NOMO-1 treated with DMSO at 0.1 percent for 48 hours (cell line): Measurements from ENCODE around the gene NFATC1.

Source experiments
- DNase-seq: peaks from one replicate; lab custom pipeline; 2025; ENCODE audit not compliant: unreplicated experiment; lab: John Stamatoyannopoulos, UW

NFATC1 gene

DNA sequence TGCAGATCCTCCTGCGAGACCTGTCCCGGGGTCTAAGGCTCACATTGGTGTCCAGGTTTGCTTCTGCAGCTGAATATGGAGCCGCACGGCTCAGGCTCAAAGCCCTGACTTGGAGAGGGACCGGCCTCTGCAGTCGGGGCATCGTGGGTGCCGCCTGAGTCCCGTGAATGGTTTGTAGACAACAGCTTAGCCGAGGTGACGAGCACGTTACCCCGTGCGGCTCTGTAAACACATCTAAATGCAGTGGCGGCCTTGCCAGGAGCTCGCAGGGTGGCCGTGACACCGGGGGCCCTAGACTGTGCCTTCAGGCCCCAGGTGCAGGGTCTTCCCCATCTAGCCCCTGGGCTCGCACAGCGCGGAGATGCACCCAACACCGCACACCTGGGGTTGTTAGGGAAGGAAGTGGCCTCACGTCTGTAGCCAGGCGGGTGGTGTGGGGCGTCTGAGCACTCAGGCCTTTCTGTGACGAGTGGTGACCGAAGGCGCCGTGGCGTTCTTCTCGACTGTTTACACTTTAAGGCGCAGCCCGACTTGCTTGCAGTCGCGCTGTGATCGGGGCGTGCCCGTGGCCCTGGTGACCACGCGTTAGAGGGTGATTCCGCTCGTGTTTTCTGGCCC, 91.6 kb downstream of the NFATC1 start:
- DNase-seq = no peak

DNA sequence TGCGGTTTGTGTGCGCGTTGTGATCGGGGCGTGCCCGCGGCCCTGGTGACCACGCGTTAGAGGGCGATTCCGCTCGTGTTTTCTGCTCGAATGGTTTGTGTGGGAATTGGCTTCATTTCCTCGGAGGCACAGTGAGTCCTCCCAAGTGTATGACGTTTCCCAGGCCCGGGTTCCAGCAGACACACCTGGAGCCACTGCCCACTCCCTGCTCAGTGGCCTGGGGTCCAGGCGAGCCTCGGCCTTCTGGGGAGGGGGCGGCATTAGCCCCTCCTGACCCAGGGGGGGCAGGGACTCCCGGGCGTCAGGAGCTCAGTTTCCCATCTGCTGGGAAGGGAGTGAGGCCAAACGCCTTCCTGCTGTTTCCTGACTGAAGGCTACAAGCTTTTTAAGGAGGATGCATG, 92.1 kb downstream of the NFATC1 start:
- no peak for DNase-seq

DNA sequence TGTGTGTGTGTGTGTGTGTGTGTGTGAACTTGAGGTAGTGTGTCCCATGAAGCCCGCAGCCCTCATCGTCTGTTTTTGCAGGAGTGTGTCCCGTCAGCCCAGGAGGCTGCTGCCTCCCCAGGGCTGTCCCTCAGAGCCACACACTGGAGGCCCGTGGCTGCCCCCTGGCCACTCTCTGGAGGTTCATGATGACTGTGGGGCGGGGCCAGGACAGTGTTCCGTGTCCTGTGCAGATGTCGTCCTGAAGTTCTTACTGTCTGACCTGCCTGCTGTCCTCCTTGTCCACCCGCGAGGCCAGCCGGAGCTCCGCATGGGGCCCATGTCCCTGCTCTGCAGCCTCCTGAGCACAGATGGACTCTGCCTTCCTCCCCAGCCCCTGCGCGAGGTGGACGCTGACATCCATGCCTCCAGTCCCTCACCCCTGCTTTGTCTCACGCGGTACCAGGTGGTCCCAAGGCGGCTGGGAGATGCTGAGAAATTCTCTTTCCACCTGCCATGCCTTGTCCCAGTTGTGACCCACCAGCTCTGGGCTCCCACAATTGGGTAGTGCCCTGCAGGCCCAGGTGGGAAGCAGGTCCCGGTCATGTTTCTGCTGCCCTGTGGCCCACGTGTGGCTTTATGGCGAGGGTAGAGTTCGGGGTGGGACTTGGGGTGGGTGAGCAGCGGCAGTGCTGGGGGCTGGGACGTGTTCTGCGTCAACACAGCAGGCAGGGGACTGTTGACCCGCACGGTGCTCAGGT, 92.8 kb downstream of the NFATC1 start:
- no peak for DNase-seq

DNA sequence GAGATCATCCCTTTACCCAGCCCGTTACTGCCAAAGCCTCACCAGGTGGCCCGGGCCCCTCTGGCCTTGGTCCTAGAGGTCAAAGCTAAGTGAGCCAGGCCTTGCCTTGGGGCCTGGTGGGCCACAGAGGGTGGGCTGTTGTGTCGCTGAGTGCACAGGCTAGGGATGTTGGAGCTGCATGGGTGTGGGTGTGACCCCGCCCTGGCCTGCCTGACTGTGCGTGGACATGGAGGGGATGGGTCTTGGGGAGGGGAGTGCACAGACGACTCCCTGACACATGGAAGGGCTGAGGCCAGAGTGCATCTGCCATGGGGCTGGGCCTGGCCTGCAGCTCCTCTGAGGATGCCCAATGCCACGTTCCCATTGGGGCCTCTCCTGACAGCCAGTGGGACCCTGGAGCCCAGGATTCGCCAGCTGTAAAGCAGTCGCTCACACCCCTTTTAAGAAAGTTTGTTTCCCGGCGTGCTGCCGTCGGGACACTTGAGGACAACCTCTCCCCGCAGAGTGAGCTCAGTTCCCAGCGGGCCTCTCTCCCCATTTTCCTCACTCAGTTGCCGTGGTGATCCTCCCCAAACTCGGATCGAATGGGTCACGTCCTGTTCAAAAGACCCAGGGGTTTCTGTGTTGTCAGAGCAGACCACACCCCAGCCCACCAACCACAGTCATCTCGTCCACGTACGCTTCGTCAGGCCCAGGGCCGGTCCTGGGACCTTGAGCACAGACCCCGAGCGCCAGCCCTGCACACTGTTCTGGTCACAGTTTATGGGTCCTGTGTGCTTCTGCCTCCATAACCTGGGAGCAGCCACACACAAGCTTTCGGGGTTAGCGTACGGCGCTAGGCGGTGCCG, 93.5 kb downstream of the NFATC1 start:
- DNase-seq = no peak

DNA sequence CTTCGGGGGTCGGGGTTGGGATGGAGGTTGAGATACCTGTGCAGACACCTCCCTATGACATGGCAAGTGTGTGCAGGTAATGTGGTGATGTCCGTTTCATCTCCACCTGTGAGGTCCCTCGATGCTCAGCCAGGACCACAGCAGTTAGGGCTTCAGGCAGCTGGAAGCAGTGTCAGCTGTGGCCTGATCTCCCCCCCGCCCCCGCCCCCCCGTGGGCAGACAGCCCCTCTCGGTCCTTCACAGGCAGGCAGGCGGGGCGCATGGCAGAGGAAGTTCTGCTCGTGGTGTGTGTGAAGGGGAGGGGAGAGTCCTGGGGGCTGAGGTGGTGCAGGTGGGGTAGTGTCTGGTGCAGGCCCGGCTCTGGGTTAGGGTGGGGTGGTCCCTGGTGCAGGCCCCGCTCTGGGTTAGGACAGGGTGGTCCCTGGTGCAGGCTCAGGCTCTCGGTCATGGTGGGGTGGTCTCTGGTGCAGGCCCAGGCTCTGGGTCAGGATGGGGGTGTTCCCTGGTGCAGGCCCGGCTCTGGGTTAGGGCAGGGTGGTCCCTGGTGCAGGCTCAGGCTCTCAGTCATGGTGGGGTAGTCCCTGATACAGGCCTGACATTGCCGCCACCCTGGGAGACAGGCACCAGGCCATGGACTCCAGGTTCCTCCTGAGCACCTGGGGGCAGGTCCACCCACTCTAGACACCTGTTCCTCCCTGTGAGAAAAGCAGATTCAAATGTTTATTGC, 94.3 kb downstream of the NFATC1 start:
- DNase-seq = no peak

DNA sequence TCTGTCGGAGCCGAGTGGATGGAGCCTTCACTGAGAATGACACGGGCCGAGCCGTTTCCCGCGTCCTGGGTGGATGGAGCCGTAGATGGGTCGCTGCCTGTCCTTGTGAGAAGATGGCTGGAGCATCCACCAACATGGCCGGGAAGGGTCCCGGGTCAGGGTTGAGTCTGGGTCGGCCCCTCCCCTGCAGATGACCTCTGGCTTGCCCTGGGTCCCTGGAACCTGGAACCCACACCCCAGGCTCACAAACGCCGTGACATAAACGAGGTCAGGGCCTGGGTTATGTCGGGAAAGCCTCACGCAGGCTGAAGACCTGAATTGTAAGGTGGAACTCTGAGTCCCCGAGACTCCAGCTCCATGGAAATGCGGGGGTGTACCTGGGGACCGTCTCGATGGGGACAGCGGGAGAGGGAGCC, 94.9 kb downstream of the NFATC1 start:
- no peak for DNase-seq

DNA sequence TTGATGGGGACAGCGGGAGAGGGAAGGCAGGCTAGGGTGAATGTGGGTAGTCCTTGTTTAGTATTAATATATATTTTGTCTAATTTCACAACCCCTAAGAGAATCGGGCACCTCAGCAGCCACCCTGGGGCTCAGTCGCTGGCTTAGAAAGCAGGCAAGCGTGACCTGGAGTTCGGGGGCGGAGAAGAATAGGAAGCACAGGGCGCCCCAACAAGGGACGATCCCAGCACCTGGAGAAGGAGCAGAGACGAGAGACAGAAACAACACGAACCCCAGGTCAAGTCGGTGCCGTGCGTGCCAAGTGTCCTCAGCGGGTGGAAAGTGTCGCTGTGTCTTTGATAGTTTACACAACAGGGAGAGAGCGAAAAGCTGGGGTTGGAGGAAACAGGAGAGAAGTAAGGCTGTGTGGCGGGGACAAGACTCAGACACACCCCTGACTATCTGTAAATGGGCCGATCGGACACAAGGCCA, 95.4 kb downstream of the NFATC1 start:
- DNase-seq = no peak

DNA sequence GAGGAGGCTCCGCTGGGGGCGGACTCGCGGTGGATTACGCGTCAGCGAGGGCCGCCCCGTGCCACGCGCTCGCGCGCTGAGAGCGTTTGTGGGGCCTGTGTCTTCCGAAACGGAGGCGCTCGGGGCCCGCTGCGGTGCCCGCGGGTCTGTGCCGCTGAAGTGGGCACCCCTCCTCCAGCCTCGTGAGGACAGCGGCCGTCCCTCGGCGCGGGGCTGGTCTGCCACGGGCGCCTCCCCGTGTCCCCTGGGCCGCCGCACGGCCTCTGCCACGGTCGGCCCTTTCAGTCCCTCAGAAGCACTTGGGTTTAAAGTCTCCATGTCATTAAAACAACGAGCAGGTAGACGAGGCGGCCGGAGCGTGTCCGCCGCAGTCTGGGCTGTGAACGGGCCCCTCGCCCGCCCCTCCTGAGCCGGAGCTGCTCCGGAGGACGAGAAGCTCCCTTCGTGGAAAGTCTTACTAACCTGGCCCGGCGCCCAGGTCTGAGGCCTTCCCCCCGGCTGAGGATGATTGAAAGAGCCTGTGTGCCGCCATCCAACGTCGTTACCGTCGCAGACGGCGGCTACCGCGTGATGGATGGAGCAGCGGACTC, 97.6 kb downstream of the NFATC1 start:
- DNase-seq = no peak

DNA sequence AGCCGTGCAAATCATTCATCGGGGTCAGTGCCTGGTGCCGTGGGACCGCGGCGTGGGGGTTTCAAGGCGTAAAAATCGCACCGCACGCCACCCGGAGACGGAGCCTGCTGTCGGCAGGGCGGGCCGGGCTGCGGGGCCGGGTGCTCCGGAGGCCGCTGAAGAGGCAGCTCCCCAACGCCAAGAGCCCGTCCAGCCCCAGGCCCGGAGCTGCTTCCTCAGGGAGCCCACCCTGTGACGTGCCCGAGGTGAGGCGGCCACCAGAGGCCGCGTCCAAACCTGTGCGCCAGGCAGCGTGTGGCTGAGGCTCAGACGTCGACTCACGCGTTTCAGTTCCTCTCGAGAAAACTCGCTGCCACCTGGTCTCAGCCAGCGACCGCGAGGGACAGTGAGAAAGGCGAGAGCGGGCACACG, 98.1 kb downstream of the NFATC1 start:
- no peak for DNase-seq

DNA sequence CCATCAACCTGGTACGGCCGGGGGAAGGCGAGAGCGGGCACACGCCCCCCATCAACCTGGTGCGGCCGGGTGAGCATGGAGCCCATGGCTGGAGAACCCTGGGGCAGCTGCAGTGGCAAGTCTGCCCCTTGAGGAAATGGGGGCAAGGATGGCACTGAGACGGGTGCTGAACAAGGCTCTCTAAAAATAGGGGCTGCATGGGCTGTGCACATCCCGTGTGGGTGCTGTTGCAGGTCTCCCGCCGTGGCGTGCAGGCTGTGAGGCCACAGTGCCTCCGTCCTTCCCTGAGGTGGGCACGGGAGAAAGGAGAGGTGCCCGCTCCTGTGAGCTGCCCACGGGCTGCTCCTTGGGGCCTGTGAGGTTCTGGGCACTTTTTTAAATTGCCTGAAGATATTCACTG, 99.2 kb downstream of the NFATC1 start:
- DNase-seq = no peak

DNA sequence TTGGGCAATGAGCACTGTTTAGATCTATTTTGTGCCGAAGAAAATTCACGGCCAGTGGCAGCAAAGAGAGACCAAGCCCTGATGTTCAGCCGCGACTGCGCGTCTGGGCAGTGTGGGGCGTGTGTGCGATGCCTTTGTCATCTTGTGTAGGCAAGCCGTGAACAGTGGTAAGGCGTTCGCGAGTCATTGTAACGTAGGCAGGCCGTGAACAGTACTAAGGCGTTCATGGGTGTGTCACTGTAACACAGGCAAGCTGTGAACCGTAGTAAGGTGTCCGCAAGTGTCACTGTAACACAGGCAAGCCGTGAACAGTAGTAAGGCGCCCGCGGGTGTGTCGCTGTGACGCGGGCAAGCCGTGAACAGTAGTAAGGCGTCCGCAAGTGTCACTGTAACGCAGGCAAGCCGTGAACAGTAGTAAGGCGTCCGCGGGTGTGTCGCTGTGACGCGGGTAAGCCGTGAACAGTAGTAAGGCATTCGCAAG, 99.9 kb downstream of the NFATC1 start:
- no peak for DNase-seq

DNA sequence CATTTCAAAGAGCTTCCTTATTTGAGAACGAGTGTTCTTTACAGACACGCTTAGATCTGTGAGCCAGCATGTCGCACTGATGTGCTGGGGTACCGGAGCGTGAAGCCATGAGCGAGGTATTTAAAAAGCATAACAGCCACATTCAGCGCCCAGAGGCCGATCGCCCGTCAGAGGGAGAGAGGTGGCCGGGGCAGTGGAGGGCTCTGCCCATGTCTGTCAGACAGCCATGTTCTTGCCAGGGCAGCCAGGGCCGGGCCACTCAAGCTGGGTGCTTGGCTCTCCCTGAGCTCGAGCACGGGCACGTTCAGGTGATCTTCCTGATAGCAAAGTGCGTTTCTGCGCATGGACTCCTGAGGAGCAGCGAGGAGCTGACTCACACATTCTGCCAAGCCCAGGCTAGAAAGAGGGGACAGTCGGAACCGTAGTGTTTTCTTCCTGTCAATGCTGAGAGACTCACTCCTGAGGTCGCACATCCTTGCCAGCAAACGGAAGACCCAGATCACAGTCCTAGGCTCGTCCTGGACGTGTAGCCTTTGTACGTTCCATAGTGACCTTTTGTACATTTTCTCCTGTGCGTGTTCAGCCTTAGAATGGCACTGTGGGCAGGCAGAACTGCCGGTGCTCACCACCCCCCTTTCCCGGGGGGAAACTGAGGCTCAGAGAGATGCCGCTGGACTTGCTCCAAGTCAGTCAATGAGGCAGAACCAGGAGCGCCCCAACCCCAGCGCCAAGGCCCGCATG, 100.7 kb downstream of the NFATC1 start:
- no peak for DNase-seq

DNA sequence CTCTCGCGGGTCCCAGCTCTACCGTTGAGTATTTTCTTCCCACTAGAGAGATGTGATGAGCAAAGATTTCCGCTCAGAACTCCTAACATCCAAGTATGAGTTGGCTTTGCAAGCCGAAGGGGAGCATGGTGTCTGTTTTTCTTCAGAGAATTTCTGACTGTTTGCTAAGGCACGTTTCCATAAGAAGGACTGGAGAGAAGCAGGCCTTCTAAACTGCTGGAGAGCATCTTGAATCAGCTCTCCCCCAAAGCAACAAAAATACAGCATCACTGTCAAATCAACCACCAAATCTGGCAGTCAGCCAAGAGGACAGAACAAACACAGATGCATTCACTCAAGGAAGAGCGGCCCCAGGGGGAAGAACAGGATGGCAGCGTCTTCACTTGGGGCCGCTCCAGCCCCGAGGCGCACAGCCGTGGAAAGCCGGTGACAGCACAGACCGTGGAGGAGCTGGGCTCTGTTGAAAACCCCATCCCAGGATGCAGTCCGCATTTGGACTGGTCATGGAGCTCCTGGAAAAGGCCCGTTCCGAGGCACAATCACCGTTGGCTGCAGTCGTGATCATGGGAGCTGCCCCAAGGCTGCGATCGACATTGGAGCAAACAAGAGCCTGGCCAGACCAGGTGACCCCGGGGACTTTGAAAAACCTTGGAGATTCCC, 101.4 kb downstream of the NFATC1 start:
- DNase-seq = no peak

DNA sequence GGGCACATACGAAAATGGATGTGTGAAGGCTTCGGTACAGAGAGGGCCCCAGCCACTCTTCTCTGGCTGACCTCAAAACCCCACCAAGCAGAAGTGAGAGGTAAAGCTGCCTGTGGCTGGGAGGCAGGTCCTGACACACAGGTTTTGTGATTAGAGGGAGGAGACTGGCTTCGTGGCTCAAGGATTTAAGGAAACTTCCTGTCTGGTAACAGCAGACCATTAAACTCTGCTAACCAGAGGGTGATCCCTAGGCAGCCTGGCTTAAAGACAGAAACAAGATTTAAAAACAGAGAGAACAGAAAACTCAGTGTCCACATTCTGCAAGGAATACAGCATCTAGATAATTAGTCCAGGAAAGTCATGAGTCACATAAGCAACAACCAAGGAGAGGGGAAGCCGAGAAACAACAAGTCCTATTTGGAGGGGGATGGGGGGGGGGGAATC, 101.9 kb downstream of the NFATC1 start:
- no peak for DNase-seq

DNA sequence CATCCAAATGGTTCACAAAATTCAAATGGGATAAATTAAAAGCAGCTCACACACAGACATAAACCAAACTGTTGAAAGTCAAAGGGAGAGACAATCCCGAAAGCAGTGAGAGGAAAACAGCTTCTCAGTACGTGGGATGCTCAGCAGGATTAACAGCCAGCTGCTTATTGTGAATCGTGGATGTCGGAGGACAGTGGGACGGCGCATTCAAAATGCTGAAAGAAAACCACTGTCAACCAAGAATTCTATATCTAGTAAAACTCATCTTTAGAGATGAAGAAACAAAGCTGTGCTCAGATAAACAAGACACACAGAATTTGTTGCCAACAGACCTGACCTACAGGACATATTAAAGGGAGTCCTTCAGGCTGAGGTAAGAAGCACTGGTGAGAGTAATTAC, 102.9 kb downstream of the NFATC1 start:
- no peak for DNase-seq

DNA sequence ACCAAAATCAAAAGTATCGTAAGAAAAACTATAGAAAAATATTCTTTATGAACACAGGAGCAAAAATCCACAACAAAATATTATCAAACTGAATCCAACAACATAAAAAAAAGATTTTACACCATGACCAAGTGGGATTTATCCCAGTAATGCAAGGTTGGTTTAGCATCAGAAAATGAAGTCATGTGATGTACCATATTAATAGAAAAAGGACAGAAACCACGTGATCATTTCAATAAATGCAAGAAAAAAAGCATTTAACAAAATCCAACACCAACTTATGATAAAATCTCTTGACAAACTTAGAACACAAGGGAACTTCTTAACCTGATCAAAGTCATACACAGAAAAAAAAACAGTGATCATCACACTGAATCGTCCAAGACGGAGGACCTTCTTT, 105.3 kb downstream of the NFATC1 start:
- DNase-seq = no peak

DNA sequence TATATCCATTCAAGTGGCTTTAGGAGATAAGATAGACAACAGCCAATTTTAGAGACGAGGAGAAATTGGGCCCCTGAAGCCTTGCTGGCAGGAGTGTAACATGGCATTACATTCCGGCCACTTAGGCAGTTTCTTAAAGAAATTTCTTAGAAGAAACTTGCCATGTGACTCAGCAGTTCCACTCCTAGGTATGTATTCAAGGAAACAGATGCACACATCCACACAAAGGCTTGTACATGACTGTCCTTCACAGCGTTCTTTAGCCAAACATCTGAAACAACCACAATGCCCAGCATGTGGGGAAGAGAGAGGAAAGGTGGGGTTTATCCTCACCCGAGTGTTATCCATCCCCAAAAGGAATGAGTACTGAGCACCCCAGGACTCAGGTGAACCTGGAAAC, 107.1 kb downstream of the NFATC1 start:
- no peak for DNase-seq

DNA sequence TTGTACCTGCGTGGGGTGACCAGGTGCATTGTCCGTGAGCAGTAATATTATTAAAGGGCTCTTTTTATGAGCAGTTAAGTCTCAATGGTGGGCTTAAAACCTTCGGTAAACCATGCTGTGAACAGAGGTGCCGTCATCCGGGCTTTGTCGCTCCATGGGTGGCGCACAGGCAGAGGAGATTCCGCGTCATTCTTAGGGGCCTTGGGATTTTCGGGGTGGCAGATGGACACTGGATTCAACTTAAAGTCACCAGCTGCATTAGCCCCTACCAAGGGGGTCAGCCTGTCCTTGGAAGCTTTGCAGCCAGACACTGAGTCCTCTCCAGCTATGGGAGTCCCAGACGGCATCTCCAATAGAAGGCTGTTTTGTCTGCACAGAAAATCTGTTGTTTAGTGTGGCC, 107.7 kb downstream of the NFATC1 start:
- DNase-seq = no peak

DNA sequence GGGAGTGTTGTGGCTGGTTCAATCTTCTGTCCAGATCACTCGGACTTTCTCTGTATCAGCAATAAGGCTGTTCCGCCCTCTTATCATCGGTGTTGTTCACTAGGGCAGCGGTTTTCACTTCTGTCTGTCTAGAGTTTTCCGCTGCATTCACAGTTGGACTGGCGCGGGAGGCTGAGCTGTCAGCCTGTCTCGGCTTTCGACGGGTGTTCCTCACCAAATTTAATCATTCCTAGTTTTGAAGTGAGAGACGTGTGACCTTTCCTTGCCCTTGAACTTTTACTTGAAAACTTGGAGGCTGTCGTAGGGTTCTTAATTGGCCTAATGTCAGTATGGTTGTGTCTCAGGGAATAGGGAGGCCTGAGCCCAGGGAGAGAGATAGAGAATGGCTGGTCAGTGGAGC, 108.3 kb downstream of the NFATC1 start:
- DNase-seq = no peak
